T-helper 2 cell (primary cell): ENCODE data around the gene EDARADD.
"Not testable (repeated sequence)": the region's sequence is repeated elsewhere in the genome, so short reads cannot be mapped to it uniquely, and the experiment has no call there.

ENCODE experiments used
- DNase-seq, 5 experiments: peaks; one replicate each; pipeline versions ENCODE4 v3.0.0 to v3.0.0-alpha.2; 2012 to 2022

The EDARADD gene

DNA sequence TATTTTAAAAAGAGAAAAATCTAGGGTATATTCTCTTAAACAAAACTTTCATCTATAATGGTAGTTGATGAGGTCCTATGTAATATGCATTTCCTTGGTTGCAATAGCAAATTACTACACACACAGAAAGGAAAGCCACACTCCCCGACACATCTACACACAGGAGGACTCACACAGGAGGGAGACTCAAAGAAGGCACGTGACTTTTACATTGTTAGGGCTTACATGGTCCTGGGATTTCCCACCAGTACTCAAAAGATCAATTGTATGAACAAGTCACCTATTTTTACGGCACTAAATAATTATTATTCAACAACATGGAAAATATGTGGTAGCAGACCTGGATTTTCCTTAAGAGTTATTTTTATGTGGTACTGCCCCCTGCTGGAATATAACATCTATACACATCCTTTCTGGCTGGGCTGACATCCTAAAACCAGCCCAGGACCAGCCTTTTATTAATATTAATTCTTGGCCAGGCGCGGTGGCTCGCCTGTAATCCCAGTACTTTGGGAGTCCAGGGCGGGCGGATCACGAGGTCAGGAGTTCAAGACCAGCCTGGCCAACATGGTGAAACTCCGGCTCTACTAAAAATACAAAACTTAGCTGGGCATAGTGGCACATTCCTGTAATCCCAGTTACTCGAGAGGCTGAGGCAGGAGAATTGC is 95.8 kb downstream of the EDARADD start:
- DNase-seq, result peak in 2 of 5 experiments; percentile 7 to 52

DNA sequence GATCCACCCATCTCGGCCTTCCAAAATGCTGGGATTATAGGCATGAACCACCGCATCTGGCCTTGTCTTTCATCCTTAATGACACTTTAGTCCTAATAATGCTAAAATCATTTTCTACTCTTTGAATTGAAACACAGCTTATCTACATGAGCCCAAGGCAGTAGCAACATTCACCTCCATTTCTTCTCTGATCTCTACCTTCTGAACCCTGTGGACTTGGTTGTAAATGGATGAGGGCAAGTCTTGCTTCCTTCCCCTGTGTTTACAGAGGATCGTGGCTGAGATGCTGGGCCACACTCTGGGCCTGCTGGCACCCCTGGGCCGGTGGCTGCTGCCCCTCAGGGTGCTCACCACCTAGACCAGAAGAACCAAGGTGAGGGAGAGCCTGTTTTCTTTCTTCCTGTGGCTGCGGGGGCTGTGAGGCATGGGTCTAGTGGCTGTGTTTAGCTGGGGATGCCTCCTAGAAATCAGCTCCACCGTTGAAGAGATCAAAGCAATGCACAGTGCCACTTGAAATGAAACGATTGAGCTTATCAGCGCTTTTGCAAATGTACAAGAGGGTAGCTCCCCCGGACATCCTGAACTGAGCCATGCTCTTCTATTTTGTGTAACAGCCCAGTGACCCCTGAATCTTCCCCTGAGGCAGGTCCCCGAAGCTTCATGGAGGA is 97.5 kb downstream of the EDARADD start:
- peak in 1 of 5 experiments; percentile 45 for DNase-seq

DNA sequence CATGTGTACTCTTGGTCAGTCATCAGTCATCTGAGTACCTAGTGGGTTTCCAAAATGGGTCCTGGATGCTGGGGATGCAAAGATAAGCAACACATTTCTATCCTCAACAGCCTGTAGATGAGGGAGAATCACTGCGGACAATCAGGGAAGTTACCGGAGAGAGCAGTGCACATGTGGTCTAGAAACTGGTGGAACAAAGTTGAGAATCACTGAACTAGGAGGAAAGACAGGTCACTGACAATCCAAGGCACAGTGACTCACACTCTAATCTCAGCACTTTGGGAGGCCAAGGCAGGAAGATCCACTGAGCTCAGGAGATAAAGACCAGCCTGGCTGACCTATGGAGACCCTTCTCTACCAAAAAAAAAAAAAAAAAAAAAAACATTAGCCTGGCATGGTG is 98.3 kb downstream of the EDARADD start:
- DNase-seq, result no peak

DNA sequence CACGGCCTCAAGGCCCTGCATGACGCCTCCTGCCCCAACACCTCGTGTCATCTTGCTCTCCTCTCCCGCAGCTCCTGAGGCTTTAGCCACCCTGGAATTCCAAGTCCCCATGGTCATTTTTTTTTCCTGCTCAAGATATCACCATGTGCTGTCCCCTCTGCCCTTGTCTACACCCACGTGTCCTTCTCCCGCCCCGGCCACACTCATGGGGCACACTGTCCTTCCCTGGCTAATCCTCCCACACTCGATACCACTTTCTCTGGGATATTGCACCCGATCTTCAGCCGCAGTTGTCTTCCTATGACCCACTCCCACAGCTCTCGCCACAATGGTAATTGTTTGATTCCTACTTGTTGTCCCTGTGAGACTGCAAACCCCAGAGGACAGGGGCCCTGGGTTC is 100.0 kb downstream of the EDARADD start:
- DNase-seq, result no peak

DNA sequence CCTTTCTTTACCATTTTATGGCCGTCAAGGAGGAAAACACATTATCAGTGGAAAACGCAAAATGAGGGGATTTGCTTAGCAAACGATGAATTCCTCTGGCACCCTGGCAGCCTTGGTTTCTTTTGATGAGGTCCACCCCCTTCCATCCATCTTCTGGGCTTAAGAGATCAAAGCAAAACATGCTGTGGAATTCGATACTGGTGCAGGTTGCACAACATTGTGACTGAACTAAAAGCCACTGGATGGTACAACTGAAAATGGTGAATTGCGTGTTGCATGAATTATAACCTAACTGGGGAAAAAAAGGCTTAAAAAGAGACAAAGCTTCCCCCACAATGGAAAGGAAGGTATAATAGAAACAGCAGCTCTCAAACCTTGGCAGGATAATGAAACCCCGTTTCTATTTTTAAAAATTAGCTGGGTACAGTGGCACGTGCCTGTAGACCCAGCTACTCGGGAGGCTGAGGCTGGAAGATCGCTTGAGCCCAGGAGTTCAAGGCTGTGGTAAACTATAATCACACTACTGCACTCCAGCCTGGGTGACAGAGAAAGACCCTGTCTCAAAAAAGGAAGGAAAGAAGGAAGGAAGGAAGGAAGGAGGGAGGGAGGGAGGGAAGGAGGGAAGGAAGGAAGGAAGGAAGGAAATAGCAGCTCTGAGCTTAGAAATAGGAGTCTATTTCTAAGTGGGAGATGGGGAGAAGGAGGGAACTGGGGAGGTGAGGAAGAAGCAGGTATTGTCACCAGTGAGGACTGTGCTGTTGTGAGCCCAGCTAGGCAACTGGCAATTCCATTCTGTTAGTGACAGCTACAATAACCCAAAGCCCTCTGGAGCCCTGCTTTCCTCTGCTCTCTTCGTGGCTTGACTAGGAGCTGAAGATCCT is 100.7 kb downstream of the EDARADD start:
- no peak for DNase-seq

DNA sequence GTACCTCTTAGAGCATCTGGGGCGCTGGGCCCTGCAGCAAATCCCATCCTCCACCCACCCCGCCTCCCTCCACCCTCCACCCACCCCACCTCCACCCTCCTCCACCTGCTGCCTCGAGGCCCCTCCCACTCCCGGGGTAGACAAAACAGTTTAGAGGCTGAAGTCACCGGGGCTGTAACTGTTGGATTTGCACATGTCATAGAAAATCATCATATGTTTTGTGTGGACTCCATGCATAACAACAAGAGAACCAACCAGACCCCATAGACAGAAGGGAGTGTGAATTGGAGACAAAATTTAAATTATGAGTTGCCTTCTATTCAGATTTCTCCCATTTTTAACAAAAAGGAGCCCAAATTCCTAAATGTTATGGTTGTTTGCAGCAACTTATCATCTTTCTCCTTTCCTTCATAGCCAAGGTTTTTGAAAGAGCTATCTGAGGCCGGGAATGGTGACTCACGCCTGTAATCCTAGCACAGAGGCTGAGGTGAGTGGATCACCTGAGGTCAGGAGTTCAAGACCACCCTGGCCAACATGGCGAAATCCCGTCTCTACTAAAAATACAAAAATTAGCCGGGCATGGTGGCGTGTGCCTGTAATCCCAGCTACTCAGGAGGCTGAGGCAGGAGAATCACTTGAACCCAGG is 101.5 kb downstream of the EDARADD start:
- peak in 1 of 5 experiments; percentile 45 for DNase-seq

DNA sequence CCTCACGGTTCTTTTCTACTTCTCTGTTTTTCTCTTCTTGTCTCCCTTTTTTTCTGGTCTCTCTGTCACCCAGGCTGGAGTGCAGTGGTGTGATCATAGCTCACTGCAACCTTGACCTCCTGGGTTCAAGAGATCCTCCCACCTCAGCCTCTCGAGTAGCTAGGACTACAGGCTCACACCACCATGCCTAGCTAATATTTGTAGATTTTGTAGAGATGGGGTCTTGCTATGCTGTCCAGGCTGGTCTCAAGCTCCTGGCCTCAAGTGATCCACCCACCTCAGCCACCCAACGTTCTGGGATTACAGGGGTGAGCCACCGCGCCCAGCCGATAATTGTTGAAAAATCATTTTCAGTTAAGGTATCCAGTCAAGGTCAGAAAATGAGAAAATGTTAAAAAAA is 103.8 kb downstream of the EDARADD start:
- no peak for DNase-seq

DNA sequence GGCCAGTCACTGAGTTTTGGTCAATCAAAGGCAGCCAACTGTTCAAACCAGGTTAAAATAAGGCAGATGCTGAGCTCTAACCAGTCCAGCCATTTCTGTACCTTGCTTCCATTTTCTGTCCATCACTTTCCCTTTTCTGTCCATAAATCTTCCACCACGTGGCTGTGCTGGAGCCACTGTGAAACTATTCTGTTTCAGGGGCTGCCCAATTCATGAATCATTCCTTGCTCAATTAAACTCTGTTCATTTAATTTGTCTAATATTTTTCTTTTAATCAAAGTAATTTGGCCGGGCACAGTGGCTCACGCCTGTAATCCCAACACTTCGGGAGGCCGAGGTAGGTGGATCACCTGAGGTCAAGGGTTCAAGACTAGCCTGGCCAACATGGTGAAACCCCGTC is 107.0 kb downstream of the EDARADD start:
- DNase-seq, result no peak

DNA sequence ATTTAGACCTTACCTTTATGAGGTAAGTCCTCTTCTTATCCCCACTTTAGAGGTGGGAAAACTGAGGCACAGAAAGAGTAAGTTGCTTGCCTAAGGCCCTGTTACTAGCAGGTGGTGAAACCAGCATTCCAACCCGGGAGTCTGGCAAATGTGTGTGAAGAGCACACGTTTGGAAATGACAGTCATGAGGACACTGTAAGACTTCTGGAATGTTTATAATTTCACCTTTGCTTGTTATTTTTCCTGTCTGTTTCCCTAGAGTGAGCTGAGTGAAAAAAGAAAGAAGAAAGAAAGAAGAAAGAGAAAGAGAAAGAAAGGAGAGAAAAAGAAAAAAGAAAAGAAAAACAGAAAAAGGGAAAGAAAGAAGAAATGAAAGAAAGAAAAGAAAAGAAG is 108.5 kb downstream of the EDARADD start:
- DNase-seq, result no peak

DNA sequence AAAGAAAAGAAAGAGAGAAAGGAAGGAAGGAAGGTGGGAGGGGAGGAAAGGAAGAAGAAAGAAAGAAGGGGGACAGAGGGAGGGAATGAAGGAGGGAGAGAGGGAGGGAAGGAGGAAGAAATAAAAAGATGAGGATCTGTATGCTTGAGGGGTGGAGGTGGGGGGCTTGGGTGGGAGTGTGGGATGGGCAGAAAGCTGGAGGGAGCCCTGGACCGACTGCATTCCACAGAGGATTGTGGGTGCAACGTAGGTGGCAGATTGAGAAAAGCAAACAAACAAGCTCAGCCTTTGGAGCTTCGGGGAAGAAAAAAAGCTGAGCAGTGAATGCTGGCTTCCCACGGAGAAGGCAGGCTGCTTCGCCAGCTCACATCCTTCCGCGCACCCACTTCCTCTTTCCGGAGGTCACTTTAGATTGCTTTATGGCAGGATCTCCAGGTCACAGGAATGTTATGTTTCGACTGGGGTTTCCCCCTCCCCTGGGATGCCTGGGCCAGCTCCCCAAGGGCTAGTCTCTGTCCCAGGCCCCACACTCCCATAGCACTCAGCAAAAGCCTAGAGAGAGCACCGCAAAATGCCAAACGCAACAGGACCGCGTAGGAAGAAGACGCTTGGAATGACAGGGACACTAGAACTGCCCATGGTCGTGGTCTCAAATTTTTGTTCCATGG is 109.0 kb downstream of the EDARADD start:
- peak in 1 of 5 experiments; percentile 40 for DNase-seq

DNA sequence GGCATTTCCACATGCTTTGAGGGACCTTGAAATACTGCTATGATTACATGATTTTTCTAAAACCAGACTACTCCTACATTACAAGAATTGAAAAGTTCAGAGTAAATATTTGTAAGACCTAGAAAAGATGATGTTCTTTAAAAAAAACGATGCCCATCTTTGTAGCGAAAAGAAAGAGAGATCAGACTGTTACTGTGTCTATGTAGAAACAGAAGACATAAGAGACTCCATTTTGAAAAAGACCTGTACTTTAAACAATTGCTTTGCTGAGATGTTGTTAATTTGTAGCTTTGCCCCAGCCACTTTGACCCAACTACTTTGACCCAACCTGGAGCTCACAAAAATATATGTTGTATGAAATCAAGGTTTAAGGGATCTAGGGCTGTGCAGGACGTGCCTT is 110.3 kb downstream of the EDARADD start:
- DNase-seq, result not testable (repeated sequence)

DNA sequence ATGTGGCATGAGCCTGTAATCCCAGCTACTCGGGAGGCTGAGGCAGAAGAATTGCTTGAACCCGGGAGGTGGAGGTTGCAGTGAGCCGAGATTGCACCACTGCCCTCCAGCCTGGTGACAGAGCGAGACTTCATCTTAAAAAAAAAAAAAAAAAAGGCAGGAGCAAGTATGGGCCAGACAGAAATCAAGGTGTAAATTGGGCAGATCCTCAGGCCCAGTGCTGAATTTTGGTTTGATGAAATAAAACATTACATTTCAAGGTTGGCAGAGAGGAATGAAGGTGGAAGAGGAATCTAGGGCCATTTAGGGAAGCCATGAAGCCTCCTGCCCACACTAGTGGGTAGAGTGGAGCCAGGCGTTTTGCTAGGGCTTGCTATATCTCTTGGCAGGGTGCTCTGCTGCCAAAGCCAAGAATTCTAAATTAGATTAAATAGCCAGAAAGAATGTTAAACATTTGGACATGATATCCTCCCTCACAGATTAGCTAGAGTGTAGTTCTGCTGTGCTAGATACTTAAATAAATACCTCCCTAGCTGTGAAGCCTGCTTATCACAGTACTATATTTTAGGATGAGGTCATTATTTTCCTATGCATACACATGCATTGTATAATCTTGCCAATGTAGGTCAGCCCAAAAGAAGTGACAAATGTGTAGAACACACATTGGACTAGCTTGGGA is 113.1 kb downstream of the EDARADD start:
- peak in 1 of 5 experiments; percentile 25 for DNase-seq

DNA sequence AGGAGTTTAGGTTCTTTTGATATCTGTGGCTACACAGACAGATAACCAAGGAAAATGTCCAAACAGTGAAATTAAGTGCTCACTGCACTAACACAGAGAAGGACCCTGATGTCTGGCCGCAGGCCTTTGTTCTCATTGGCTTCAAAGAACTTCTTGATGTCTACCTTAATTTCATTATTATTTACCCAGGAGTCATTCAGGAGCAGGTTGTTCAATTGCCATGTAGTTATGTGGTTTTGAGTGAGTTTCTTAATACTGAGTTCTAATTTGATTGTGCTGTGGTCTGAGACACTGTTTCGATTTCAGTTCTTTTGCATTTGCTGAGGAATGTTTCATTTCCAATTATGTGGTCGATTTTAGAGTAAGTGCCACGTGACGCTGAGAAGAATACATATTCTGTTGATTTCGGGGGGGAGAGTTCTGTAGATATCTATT is 114.5 kb downstream of the EDARADD start:
- DNase-seq, result peak in 1 of 5 experiments; percentile 85

DNA sequence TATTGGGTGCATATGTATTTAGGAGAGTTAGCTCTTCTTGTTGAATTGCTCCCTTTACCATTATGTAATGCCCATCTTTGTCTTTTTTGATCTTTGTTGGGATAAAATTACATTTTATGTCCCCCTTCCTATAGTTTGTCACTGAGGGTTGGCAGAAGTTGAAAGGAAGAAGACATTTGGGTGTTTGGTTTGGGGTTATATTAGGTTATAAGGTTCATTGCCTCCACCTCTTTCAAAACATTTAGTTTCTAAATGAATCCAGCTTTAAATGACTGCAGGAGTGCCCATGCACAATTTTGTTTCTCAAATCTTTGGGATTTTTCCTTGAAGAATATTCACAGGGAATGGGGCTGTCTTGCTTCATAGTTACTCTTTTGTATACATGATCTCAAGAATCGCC is 115.1 kb downstream of the EDARADD start:
- no peak for DNase-seq

DNA sequence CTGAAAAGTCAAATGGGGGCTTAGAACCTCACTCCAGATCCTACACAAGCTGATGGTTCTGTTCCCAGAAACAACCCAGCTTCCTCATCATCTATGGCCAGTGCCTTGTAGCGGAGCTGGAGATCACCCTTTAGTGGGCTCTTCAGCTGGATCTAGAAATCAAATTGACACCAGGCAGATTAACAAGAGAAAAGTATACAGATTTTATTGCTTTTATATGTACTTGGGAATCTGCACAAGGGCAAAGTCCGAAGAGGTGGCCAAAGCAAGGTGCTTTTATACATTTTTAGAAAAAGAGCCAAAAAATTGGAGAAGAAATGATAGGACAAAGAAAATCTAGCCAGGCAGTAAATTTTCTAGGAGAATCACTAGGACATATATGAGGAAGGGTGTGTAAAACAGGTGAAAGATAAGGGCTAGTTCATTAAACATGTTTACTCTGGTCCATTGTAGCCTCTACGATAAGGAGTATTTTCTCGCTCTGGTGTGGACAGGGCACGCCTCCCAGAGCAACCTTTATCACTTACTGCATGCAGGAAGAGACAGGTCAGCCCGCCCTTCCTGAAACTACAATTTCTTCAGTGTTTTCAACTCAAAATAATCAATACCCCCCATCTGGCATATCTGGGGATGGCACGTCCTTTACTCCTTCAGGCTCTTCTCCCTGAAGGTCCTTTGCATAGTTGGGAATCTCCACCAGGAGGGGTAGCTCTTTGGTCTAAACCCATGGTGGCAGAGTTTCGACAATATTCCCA is 115.7 kb downstream of the EDARADD start:
- no peak for DNase-seq

DNA sequence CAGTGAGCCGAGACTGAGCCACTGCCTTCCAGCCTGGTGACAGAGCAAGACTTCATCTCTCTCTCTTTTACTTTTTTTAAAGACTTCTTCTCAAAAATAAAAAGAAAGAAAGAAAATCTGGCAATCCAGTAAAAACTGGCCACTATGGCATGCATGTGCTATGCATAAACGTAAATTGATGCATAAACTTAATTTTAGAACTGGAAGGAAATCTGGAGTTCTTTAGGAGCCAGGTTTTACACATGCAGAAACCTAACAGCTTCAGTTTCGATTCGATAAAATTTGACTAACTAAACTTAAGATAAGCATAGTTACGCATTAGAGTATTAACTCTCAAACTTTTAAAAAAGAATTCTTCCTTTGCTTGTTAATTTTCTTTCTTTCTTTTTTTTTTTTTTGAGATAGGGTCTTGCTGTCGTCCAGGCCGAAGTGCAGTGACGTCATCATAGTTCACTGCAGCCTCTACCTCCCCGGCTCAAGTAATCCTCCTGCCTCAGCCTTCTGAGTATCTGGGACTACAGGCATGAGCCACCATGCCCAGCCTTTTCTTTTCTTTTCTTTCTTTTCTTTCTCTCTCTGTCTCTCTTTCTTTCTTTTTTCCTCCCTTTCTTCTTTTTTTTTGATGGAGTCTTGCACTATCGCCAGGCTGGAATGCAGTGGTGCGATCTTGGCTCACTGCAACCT is 117.8 kb downstream of the EDARADD start:
- no peak for DNase-seq

DNA sequence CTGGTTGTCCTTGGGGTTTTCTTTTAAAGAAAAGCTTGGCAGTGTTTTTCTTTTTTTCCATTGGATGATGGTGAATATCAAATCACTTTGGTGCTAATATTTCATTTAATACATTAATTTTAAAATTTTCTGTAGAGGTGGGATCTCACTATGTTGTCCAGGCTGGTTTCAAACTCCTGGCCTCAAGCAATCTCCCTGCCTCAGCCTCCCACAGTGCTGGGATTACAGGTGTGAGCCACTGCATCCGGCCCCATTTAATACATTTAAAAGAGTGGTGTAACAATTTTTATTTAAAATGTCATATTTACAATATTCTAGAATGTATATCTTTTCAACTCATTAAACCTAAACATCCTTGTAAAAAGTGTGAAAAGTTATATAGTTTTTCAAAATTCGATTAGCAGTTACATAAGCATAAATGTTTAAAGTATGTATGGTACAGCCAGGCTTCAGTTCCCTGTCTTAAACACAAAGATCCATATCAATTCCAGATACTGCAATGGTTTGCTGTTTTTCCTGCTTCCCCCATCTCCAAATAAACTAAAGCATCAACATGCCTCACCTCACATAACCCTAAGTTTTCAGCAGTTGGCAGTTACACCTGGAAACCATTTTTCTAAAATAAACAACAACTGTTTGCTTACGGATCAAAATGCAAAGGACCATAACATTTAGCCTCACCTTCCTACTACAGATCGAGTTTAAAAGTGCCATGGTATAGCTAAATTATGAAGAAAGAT is 120.8 kb downstream of the EDARADD start:
- no peak for DNase-seq

DNA sequence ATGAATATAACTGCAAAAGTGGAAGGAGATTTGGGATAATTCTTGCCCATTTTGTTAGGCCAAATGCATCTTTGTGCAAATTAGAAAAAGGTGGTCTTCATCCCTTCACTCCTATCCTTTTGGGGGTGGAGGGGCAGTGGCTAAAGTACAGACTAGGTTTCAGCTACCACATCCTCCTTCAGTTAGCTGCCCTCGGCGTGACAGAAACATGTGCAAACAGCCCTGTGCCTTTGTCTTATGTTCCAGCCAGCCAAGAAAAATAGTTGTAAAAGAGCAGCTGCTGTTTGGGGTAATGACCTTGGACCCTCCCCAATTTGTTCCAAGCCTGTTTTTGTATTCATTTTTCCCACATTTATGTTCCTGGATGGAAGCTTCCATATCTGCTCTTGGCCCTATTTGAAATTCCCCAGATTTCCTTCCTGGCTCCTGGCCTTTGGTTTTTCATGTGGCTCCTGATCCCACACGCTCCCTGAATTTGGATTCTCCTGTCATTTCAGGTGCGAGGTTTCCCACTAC is 121.4 kb downstream of the EDARADD start:
- peak in 1 of 5 experiments; percentile 60 for DNase-seq
